Inflammatory macrophage treated with lipopolysaccharide for 4 hours (primary cell): Measurements from ENCODE around the gene GAB2.

Source experiments
- DNase-seq: peaks from one replicate; pipeline ENCODE4 v3.0.0-alpha.2; 2020

The GAB2 gene

DNA sequence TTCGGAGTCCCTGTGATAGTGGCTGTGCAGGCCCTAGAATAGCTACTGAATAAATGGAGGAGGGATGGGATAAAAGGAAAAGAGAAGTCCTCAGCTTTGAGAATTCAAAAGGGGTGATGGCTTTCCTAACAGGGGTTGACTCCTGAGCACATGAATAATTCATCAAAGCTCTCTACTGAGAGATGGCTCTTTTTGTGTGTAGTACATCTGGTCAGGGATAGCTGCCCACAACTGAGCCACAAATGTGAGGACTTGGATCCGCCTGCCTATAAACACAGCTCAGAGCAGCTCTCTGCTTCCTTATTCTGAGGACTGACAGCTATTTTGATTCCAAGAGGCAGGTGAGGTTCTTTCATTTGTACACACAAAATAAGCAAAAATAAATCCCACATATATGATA is 146.6 kb downstream of the GAB2 start:
- no peak for DNase-seq

DNA sequence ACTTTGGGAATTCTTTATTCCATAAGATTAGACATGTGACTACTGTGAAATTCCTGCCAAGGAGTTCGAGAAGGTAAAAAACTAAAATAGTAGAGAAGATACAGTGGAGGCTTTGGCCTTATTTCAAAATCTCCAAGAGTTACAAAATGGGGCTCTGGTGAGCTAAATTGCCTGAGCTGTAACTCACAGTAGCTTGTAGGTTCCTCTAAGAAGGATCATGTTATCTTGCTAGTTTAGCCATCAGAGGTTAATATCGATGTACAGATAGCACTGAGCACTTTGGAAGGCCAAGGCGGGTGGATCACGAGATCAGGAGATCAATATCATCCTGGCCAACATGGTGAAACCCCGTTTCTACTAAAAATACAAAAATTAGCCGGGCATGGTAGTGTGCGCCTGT is 147.8 kb downstream of the GAB2 start:
- DNase-seq, result no peak

DNA sequence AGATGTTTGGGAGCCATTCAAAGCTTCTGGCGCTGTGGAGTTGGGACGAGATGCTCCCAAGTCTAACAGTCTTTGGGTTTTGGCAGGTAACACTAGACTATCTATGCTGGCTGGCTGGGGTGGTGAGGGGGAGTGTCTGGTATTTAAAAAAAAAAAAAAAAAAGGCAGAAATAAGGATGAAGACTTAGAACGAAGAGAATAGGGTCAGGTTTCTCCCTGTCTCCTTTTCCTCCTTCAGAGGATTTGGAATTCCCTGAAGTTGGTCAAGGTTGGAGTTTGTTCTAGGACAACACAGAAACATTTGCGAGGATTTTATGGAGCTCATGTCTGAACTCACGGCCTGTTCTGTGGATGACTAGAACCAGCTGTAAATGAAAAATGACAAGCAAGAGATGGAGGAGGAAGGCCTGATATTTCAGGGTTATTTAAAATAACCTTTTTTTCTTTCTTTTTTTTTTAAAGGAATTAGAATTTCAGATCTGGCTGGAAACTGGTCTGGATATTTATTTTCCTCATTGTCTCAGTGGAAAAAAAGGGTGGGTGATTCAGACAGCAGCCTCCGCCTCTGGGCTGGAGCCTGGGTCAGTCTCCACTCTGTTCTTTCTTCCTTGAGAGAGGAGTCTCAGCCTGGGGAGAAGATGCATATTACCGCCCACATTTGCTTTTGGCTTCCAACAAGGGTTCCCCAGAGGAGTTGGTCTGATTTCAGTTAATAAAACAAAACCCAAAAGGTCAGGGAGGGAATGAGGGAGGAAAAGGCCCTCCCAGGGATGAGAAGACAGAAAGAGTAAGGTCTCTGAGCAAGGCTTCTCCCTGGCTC is 148.8 kb downstream of the GAB2 start:
- no peak for DNase-seq

DNA sequence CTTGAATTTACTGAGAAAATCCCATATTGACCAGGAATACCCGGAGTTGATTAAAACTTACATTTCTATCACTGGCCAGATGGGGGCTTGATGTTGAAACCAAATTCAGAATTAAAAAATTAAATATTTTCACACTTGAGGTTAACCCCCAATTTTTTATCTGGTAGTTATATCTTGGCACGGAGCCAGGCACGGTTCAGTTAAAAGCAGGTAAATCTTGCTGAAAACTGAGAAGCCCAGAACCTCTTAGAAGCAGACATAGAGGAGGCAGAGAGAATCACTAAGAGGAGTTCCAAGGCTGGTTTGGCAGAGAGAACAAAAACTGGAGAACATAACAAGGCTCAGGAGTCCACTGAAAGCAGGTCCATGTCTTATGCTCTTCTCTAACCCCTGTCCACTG is 151.2 kb downstream of the GAB2 start:
- DNase-seq, result no peak

DNA sequence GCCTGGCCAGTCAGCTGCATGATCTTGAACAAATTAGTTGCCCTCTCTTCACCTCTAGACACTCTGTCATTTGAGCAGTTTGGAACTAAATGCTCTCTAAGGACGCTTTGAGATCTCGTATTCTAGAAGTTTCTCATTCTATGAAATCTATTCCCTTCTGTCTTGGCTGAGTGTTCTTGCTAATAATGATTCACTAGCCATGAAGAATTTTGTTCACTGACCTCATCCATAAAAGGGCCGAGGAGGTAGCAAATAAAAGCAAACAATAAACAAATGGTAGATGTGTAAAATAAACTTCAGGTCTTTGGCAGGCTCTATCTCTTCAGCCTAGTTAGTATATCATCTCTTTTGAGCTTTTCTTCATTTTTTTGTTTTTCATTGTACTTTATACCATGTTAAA is 152.3 kb downstream of the GAB2 start:
- no peak for DNase-seq

DNA sequence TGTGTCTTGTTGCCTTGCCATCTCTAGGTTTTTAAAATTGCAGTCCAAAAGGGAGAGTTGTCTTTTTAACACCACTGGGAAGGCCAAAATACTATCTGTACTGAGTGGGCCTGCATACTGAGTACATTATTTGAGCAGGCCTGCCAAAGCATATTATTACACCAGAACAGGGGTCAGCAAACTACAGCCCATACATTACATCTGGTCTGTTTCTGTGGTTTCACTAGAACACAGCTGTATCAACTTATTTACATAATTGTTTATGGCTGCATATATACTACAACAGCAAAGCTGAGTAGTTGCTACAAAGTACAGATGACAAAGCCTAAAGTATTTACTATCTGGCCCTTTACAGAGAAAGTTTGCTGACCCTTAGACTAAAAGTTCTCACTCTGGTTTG is 154.9 kb downstream of the GAB2 start:
- no peak for DNase-seq

DNA sequence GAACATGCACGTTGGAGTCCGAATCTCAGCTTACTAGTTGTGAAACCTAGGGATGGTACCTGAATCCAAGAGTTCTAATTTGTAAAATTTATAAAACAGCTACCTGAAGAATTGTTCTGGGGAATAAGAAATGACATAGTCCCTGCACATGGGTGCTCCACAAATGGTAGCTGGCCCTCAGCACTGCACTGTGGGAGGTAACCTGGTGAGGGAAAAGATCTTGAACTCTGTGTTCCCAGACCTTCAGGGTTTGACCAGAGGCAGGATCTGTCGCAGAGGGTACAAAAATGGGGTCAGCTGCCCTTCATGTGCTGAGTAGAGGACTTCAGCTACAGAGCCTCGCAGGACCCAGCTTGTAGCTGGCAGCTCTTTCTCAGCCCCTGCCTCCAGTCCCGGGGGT is 155.4 kb downstream of the GAB2 start:
- DNase-seq, result no peak

DNA sequence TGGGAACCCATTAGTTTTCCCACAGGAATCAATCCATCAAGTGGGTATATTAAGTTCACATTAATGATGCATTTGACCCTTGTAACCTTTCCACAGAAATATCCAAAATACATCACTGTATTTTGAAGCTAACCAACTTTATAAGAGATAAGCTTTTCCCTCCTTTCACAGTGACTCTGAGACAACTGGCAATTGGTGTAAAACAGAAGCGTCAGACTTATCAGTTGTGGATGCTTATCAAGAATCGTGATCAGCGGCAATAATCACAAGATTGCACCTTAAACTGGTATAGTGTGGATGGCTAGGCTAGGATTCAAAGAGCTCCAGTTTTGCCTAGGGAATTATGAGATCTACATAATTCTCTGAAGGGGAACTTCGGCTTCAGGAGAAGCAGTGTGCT is 155.8 kb downstream of the GAB2 start:
- no peak for DNase-seq

DNA sequence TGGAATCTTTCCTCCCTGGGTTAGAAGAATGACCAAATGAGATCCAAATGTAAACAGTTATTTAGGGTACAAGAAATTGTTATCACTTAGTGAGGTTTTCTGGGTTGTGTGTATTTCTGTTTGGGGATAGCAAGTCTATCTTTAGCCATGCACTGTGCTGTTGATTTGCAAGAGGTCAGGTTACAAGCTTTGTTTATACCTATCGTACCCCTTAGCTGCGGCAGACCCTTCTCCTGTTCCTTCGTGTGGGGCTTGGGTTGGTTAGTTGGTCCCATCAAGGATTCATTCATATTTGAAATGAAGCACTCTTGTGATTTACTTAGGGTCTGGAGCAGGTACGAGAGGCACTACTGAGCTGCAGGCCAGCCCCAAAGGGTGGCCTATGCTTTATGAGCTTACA is 156.3 kb downstream of the GAB2 start:
- DNase-seq, result no peak

DNA sequence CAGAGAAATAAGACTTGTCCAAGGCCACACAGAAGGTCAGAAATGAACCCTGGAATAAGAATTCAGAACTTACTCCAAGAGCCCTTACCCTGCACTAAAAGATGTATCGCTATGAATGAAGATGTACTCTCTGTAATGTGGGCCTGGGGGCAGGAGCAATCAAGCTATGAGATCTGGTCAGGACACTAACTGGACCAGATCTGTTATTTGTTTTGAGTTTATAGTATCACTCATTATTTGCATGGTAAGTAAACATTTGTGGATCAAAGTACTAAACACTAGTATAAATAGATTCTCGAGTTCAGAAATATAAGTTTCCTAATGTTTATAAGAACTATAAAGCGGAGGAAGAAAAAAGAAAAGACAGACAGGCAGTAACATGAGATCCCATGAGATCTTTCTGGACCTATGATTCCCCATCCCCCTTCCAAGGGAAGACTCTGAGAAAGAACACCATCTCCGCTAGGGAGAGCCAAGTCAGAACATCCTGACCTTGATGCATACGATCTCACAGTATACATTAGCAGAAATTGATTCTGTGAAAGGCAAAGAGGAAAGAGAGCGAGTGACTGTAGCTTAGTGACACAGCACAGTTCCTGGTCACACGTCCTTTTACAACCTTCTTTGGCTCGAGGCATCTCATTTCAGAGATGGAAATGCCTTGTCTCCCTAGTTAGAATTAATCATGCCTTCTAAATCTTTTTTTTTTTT is 157.7 kb downstream of the GAB2 start:
- DNase-seq, result no peak

DNA sequence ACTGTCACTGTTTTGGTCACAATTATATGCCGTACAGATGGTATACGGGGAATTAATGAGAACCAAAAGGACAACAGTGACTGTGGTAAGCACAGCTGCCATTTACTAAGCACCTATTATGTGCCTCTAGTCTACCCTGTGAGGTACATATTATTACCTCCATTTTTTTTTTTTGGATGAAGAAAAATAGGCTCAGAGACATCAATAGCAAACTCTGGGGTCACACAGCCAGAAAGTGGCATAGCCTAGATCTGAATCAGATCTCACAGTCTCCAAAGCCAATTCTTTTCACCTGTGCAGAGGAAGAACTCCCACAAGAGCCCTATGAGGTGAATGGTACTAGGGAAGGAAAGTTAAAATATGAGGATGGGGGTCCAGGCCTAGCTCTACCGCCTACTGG is 160.0 kb downstream of the GAB2 start:
- DNase-seq, result no peak

DNA sequence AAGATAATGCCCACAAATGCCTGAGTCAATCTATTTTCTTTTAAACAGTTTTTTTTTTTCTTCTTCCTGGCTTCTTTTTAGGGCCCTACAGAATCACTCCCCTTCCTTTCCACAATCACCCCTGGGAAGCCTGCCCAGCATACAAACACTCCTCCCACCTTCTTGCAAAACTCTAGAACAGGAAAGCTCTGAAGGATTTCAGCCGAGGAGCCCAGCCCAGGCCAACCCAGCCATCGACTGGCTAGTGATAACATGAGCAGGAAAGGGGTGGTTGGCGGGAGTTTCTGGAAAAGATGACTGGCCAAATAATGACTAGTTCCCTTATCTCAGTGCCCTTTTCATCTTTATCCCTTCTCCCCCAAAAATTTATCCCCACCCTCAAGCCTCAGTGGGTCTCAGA is 160.7 kb downstream of the GAB2 start:
- DNase-seq, result peak; percentile 5

DNA sequence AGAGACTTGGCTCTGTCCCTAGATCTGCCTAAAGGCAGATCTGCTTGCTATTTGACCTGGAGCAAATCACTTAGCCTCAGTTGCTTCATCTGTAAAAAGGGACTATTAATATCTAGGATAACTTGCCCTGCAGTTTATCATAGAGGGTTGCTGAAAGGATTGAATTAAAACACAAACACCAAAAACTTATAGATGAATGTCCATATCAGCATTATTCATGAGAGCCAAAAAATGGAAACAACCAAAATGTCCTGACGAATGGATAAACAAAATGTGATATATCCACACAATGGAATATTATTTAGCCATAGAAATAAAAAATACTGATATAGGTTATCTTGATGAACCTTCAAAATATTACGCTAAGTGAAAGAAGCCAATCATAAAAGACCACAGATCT is 161.7 kb downstream of the GAB2 start:
- no peak for DNase-seq

DNA sequence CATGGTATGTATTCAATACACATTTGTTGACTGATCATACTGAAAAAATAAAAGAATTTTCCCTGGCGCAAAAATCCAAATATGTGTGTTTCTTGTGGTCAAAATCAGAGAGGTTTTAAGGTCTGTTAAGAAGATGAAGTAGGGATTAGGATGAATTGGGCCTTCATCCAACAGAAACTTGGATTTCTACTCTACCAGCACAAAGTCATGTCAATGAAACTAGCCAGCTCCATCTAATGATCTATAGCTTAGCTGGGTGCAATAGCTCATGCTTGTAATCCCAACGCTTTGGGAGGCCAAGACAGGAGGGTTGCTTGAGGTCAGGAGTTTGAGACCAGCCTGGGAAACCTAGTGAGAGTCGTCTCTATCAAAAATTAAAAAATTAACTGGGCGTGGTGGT is 163.4 kb downstream of the GAB2 start:
- DNase-seq, result no peak

DNA sequence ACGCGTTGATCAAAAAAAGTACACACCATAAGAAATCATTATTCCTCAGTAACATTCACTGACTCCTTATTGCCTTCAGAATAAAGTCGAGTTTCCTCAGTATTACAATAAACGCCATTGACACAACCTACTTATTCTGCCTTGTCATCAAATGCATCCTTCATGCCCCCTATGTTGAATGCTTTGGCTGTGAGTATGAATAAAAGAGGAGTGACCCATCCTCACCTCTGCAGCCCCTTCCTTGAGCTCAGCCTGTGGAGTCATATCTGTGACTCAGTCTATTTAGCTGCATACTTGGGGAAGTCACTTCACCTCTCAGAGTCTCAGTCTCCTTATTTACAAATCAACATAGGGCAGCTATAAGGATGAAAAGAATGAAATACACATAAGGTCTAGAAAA is 163.8 kb downstream of the GAB2 start:
- DNase-seq, result no peak

DNA sequence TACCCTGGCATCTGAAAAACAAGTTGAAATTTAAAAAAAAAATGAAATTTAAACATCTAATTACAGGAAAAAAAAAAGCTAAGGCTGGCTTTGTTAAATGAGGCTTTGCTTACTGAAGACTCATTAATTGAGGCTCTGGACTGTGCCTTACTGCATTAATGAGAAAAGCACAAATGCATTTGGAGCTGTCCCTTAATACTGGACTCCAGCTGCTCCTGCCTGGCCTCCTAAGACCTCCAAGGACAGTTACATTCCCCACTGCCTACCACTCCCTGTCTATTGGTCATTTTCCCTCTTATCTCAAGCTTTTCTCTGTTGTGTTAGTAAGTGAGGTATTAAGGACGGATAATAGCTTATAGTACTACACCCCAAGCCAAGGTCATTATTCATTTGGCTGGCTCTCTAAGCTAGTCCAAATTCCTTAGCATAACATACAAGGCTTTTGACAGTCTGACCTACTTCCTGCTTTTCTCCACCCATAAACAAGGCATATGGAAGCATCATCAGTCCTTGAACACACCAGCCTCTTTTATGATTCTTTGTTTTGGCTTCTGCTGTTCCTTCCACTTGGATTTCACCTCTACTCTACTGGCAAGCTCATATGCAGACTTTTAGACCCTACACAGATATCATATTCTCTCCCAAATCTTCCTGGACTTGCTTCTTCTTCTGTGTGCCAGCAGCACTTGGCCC is 166.4 kb downstream of the GAB2 start:
- DNase-seq, result no peak

DNA sequence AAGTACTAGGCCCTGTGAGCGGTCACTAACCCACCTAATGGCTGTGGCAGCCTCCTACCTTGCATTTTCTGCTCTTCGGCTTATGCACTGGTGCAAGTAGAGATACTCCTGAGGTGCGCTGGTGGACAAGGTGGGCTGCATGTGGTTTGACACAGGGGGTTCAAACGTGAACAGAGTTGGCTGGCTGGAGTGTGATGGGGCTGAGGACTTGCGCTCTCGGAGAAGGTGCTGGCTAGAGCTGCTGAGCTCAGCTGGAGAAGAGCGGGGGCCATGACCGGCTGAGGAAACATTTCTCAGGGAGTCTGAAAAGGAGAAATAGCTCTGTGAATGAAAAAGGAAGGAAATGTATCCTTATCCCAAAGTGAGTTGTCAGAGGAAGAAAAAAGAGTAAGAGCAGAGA is 167.5 kb downstream of the GAB2 start:
- DNase-seq, result no peak

DNA sequence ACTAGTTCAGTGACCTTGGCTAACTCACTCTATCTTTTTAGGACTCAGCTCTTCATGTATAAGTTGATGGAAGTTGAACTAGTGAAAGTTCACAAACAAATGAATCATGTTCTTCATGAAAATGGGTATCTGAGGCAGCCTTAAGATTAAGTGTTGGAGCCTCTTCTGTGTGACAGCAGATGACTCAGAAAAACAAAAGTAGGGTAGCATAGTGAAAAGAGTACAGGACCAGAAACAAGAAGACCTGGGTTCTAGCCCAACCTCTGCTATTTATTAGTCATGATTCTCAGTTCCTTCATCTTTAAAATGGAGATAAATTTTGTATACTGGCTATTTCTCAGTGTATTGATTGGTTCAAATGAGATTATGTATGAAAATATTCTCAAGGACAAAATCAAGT is 168.7 kb downstream of the GAB2 start:
- DNase-seq, result no peak

DNA sequence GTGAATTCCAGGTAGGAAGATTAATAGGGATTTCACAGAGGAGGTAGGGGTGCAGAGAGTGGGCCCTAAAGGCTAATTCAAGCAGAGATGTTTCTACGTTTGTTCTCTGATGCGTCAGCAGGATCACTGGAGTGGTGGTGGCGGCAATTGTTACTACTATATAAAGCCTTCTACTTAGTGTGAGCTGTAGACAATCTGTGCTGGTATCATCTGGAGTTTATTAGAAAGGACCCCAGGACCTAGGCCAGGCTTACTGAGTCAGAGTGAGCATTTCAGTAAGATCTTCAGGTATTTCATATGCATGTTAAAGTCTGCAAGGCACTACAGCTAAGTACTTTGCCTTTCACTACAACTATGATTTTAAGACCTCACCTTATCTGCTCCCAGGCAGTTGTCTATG is 169.4 kb downstream of the GAB2 start:
- DNase-seq, result no peak

DNA sequence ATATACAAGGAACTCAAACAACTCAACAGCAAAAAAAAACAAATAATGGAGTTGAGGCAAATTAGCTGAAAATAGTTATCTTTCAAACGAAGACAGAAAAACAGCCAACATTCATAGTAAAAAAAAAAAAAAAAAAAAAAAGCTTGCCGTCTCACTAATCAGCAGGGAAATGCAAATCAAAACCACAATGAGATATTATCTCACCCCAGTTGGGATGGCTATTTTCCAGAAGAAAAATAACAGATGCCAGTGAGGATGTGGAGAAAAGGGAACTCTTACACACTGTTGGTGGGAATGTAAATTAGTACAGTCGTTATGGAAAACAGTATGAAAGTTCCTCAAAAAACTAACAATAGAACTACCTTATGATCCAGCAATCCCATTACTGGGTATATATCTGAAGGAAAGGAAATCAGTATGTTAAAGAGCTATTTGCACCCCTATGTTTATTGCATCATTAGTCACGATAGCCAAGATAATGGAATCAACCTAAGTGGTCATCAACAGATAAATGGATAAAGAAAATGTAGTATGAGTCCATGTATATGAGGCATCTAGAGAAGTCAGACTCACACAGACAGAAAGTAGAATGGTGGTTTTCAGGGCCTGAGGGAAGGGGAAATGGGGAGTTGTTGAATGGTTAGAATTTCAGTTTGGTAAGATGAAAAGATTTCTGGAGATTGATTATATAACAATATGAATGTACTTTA is 172.9 kb downstream of the GAB2 start:
- peak; percentile 3 for DNase-seq

DNA sequence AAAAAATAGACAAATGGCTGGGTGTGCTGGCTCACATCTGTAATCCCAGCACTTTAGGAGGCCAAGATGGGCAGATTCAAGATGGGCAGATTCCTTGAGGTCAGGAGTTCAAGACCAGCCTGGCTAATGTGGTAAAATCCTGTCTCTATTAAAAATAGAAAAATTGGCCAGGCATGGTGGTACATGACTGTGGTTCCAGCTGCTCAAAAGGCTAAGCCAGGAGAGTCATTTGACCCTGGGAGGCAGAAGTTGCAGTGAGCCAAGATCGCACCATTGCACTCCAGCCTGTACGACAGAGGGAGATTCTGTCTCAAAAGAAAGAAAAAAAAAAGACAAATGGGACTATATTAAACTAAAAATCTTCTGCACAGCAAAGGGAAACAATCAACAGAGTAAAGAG is 173.5 kb downstream of the GAB2 start:
- DNase-seq, result no peak

DNA sequence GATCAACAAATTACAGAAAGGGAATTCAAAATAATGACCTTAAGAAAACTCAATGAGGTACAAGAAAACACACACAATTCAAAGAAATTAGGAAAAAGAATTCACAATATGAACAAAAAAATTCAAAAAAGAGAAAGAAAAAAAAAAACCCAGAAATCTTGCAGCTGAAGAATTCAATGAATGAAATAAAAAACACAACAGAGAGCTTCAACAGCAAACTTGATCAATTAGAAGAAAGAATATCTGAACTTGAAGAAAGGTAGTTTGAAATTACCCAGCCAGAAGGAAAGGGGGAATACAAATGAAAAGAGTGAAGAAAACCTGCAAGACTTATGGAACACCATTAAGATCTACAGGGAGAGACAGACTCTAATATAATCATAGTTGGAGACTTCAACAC is 176.1 kb downstream of the GAB2 start:
- DNase-seq, result no peak

DNA sequence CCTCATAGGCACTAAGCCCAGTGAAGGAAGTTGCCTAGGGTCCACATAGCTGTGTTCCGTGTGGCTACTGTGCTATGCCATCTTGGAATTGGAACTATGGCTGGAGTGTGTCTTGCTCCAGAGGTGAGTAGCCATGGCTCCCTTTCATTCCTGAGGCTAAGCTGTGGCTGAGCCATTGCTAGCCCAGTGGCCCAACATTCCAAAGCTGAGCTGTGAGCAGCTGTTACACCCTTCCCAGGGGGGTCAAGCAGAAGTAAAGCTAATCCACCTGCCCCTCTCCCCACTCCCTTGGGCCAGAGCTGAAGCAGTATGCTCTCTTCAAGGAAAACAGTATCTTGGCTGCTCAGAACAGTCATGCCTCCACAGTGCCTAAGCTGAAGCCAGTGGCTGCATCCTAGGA is 177.8 kb downstream of the GAB2 start:
- no peak for DNase-seq
